ENCODE data around the gene CACNA1I.
A peak's percentile ranks its signal among the peaks of the same experiment; 100 is the strongest.
"Not testable (repeated sequence)": the region's sequence is repeated elsewhere in the genome, so short reads cannot be mapped to it uniquely, and the experiment has no call there.

Gene CACNA1I

DNA sequence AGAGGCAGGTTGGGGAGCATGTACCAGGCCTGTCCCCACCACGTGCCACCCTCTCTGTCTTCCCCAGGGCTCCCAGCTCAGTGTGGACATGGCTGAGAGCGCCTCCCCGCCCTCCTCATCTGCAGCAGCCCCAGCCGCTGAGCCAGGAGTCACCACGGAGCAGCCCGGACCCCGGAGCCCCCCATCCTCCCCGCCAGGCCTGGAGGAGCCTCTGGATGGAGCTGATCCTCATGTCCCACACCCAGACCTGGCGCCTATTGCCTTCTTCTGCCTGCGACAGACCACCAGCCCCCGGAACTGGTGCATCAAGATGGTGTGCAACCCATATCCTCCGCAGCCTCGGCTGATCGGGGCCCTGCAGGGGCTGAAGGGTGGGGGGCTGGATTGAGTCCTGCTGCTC is at the start of gene CACNA1I:
TSS of gene CACNA1I (plus strand) at position 89 of the 400 bp plus-strand sequence. CDS start at position 89, 0 bp downstream.
- DNase-seq (ENCODE audit: low spot score), result no peak

DNA sequence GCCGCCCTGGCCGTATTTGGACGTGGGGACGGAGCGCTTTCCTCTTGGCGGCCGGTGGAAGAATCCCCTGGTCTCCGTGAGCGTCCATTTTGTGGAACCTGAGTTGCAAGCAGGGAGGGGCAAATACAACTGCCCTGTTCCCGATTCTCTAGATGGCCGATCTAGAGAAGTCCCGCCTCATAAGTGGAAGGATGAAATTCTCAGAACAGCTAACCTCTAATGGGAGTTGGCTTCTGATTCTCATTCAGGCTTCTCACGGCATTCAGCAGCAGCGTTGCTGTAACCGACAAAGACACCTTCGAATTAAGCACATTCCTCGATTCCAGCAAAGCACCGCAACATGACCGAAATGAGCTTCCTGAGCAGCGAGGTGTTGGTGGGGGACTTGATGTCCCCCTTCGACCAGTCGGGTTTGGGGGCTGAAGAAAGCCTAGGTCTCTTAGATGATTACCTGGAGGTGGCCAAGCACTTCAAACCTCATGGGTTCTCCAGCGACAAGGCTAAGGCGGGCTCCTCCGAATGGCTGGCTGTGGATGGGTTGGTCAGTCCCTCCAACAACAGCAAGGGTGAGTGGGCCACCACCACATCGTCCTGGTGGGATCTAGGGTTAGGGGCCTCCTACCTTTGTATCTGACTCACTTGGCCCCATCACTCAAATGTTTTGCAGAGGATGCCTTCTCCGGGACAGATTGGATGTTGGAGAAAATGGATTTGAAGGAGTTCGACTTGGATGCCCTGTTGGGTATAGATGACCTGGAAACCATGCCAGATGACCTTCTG is 49.3 kb upstream of the CACNA1I start:
- not testable (repeated sequence) for DNase-seq (ENCODE audit: low spot score)

DNA sequence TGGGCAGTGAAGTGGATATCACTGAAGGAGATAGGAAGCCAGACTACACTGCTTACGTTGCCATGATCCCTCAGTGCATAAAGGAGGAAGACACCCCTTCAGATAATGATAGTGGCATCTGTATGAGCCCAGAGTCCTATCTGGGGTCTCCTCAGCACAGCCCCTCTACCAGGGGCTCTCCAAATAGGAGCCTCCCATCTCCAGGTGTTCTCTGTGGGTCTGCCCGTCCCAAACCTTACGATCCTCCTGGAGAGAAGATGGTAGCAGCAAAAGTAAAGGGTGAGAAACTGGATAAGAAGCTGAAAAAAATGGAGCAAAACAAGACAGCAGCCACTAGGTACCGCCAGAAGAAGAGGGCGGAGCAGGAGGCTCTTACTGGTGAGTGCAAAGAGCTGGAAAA is 48.5 kb upstream of the CACNA1I start:
- DNase-seq (ENCODE audit: low spot score), result not testable (repeated sequence)

DNA sequence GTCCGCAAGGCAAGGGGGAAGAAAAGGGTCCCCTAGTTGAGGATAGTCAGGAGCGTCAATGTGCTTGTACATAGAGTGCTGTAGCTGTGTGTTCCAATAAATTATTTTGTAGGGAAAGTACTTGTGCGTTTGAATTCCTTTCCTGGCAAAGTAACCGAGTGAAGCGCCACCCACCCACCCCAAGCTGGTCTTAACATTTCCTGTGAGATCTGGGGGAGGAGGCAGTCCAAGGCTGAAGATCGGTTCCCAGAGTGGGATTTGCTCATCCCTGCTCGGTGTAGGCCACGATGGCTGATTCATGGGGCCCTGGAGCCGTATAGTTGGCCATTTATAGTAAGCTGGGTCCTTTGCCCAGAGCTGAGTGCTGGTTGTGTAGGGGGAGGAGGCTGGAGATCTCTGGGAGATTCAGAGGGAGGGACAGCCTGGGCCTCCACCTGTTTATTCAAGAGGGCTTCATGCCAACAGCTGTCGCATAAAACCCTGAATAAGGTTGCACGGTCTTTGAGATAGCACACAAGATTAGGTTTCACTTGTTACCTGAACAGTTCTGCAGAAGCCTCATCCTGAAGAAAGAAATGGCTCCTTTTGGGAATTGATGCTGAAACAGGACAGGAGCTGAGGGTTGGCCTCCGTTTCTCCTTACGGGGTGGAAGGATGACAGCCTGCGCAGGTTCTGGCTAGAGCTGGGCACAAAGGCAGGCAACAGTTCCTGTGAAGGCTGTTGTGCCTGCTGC is 47.8 kb upstream of the CACNA1I start:
- peak; percentile 38 for DNase-seq (ENCODE audit: low spot score)

DNA sequence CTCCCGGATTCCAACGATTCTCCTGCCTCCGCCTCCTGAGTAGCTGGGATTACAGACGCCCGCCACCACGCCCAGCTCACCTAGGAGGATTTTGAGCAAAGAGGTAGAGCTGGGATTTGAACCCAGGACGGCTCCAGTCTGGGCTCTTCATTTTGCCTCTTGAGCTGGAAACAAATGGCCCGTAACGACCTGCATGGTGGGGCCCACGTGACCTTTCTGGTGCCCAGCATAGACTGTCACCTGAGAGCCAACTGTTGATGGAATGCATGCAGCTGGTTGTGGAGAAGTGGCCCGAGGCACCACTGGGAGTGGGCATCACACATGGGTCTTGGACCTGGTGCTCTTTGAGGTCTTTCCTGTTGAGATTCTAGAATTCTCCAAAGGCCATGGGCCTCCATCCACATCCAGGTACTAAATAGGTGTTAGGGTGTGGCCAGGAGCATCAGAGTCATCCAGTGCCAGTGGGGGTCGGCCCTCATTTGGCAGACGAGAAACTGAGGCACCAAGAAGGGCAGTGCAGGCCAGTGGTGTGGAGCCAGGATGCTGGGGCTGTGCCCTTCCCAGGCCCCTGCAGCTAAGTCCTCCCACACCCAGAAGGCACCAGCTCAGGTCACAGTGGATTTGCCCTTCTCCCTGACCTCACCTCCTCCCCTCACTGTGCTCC is 46.3 kb upstream of the CACNA1I start:
- no peak for DNase-seq (ENCODE audit: low spot score)

DNA sequence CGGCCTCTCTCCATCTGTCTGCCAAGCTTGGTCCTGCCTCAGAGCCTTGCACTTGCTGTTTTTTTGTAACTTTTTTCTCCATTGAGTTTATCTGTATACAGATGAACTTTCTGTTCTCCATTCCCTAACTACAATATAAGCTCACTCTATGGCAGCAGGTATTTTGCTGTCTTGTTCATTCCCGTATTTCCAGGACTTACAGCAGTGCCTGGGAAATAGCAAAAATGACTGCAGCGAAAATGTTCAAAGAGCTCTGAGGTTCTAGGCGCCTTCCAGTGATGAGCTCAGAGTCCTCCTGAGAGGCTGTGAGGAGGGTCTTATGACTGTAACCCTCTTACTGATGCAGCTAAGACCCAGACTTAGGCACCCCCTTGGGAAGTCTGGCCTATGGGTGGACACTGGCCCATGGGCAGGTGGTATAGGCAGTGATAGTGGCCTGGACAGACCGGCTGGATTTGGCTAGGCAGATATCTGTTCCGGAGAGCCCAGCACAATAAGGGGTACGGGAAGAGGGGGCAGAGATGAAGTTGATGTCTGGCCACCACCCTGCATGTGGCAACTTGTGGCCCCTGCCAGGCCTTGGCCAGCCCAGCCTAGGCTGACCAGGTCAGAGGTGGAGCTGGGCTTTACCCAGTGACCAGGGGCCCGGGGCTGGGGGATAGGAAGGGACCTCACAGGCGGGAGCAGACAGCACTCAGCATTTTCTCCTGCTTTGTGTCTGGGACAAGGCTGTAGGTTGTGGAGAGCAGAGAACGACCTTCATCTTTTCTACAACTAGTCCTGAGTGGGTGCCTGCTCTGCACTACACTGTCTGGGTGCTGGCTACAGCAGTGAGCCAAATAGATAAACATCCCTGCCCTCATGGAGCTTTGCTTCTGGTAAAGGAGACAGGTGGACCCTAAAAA is 45.5 kb upstream of the CACNA1I start:
- no peak for DNase-seq (ENCODE audit: low spot score)

DNA sequence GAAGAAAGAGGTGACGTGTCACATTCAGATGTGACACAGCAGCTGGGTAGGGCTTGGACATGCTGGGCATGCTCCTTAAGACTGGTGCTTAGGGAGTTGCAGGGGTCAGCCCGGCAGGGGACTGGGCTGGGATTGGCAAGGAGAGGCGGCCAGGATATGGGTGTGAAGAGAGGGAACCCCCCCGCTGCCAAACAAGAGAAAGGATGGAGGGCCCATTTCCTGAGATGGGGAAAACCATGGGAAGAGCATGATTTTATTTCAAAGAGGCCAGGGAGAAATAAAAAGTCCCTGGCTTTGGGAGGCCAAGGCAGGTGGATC is 44.9 kb upstream of the CACNA1I start:
- DNase-seq (ENCODE audit: low spot score), result no peak

DNA sequence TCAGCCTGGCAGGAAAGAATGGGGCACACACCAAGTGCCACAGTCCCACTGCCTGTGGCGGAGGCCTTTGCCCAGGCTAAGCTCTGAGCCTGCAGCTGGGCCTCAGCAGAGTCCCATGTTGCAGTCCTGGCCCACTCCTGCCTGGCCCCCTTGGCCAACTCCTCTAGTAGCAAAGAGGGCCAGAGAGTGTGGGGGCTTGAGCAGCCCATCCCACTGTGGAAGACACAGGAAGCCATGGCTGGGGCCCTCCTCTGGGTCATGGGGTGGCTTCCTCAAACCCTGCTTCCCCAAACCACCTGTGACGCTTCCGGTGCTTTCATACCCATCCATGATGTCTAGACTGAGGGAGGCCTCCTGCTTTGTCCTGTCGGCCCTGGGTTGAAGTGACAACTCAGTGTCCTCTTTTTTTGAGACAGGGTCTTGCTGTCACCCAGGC is 43.8 kb upstream of the CACNA1I start:
- no peak for DNase-seq (ENCODE audit: low spot score)

DNA sequence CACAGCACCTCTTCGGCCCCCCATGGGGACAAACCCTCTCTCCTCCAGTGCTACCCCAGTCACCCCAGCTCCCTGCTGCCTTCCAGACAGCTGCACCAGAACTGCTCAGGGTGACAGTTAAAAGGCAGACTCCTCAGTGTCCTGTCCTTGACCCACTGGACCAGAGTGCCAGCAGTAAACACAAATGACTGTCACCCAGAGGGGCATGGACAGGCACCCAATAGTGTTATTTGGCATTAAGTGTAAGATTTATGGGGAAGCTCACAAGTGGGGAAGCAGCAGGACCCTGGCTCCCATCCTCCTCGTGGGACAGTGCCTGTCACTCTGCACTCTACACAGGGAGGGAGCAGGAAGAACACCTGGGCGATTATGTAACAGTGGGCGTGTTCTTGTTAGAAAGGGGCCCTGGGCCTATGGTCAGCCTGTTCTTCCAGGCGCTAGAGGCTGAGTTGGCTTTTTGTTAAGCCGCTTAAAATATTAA is 43.0 kb upstream of the CACNA1I start:
- DNase-seq (ENCODE audit: low spot score), result no peak

DNA sequence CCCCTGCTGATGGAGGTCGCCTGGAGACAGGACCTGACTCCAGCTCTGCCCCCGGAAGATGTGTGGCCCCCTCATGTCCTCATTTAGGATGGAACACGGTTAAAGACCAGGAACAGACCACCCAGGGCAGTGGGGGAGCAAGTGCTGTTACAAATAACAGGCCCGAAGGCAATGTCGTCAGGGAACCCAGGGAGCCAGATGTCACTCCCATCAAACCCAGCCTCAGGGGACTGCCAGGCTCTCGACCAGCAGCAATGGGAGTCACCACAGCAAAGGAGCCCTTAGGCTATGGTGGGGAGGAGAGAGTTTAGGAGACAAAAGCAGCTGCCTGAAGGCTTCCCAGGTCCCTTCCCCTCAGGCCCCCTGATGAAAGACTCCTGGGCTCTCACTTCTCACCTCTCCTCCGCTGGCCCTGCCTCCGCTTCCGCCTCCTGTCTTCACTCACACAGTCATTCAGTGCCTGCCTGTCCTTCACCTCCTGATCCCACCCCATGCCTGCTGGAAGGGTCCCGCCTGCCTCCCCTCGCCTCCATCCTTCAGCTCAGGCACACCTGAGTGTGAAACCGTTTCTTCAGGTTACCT is 42.4 kb upstream of the CACNA1I start:
- no peak for DNase-seq (ENCODE audit: low spot score)

DNA sequence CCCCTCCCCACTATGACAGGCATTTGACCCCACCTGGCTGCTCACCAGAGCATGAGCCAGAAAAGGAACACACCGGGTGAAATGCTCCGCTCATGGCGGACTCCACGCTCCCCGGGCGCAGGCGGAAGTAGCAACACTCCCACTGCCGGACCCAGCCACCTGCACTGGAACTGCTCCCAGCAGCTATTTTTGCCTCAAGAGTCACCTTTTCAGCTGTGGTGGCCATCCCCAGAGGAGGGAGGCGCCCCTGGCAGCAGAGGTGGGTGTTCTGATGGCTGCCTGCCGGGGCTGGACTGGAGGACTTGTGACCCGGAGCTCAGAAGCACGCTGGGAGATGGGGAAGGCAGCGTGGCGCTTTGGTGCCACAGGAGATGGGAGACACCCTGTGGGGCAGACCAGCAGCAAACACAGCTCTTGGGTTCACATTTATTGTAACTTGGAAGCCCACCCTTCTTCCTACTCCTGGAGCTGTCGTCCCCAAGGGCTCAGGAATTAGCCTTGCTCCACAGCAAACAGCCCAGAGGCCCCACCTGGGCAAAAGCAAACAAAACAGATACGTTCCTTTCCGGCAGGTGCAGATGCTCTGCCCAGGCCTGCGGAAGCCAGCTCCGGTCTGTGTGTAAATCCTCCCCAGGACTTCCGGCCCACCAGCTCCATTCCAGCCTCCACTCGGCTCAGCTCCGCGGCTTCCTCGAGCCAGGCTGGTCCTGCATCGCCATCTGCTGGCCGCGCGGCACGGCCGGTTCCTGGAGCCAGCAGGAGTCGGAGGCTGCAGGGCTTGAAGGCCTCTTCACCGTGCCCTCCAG is 41.7 kb upstream of the CACNA1I start:
- DNase-seq (ENCODE audit: low spot score), result peak; percentile 74

DNA sequence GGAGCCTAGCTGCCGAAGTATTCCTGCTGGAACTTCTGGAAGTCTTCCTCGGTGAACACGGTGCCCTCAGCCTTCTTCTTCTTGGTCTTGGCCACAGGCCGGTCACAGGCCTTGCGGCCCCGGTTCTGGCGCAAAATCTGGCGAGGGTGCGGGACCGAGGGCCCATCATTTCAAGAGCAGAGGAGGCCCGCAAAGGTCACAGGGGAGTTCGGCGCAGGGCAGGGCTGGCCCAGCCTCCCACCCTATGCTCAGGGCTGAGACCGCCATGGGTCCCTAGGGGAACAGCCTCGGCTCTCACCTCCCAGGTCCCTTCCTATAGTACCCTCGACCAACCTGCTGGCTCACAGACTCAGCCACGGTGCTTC is 41.1 kb upstream of the CACNA1I start:
- no peak for DNase-seq (ENCODE audit: low spot score)

DNA sequence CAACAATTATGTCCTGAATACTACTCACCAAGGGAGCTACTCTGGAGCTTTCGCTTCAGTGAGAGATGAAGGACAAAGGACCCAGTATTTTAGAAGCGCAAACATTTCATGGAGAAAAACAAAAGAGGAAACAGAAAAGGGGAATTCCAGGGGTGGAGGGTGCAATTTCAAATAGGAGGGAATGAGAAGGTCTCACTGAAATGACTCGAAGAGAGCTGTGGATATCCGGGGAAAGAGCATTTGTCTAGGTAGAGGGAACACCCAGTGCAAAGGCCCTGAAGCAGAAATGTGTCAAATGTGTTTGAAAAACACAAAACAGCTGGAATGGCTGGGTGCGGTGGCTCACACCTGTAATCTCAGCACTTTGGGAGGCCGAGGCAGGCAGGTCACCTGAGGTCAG is 40.4 kb upstream of the CACNA1I start:
- DNase-seq (ENCODE audit: low spot score), result no peak

DNA sequence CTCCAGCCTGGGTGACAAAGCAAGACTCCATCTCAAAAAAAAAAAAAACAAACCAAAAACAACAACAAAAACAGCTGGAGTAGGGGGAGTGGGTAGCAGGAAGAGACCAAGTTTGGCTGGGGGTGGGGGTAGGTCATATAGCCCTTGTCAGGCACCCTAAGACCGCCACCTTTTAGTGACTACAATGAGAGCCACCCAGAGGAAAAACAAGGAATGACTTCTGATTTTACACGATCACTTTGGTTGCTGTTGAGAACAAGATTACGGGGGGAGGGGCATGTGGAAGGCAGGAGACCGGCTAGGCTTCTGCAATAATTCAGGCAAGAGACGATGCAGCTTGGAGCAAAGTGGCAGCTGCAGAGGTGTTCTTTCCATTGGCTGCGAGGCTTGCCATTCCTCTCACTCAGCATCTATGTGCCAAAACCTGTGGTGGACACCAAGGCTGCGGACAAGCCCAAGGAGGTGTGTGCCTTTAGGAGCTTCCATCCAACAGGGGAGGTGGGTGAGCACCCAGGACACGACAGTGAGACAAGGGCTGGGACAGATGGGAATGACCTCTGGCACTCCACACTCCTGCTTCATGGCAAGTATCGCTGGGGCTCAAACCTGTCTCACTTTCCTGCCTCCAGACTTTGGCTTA is 39.7 kb upstream of the CACNA1I start:
- DNase-seq (ENCODE audit: low spot score), result no peak

DNA sequence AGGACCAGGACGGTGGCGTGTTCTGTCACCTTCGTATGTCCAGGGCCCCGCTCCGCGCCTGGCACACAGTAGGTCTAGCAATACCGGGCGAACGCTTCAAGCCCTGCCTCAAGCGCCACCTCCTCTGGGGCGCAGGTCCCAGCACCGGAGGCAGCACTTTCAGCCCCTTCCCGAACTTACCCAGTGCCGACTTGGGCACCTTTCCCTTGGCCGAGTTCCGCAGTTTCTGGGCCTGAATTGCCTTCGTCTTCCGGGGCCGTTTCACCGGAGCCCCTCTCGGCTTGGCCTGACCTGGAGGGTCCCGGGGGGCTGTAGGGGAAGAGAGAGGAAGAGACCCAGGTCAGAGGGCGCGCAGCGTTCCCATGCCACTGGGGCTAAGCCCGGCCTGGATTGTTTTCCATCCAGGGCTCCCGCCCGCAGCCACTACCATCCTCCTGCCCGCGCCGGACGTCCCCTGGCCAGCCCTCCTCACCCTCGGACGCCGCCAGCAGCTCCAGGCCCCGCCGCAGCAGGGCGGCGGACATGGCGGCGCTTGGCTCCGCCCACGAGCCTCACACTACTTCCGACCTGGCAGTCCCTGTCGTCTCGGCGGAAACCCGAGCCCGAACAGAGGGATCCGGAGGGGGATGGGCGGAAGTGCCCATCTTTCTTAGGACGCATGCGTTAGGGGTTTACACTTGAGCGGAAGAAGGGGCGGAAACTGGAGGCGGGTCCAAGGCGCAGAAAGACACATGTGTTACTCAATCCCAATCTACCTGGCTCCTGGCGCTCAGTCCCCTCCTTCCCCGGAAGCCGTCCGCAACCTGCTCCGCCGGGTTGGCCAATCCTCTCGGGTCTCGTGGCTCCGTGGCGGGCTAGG is 38.1 kb upstream of the CACNA1I start, which contains the start of gene RPS19BP1:
TSS of gene RPS19BP1 (minus strand) at position 534 of the 859 bp plus-strand sequence. CDS start at position 524, 10 bp downstream.
- DNase-seq (ENCODE audit: low spot score), result peak; percentile 100

DNA sequence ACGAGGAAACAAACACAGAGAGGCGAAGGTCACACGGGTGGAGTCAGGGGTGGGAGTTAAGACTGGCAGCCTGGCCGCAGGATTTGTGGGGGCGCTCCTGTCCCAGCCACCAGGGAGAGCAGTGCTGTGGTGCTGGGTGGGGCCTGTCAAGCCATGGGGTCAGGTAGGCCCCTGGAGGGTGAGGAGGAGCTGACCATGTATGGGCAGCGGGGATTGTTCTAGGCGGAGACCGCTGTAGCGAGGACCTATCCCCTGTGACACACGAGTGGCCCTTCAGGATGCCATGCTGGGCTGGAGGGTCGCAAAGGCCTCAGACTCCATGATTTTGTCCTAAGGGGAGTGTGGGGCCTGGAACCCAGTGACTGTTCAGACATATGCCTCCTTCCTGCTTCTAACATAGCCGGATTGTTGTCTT is 36.5 kb upstream of the CACNA1I start:
- no peak for DNase-seq (ENCODE audit: low spot score)

DNA sequence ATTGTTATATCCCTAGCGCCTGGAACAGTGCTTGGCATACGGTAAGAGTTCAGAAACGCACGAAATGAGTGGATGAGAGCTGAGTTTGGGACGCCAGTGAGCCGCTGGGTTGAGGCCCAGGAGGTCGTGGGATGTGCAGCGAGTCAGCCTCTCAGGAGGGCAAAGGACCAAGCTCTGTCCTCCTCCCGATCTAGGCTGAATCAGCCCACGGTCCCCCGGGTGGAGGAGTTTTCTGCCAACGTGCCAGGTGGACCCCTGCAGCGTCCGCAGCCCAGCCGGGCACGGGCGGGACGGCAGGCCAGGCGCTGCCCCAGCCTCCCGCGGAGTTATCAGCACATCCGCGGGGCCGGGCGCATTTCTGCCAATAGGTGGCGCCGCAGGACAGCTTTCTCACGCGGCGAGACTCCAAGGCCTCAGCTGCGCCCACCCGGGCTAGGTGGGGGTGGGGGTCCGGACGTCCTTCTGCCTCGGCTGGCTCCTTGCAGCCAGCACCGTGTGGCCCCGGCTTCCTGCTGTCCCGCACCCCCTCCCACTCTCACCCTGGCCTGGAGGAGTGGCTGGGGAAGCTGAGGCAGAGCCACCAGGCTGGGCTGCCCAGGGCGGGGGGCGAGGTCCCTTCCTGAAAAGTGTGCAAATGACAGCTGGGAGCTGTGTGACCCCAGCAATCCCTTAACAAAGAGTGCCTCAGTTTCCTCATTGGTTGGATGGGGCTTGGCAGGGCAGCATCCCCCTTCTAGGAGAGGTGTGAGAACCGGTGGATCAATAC is 35.8 kb upstream of the CACNA1I start:
- peak; percentile 79 for DNase-seq (ENCODE audit: low spot score)

DNA sequence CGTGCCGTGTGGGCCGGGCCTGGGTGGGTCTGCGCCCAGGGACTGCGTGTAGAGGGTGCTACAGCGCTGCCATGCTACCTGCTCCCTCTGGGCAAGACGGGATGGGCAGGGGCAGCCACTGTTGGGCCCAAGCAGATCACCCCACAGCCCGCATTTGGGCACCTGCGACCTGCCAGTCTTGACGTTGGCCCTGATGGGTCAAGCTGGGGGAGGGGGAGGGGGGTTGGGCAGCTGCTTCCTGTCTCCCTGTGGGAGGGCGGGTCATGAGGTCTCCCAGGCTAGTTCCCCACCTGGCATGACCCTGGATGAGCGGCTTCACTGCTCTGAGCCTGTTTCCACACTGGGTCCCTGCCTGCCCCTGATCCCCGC is 35.2 kb upstream of the CACNA1I start:
- DNase-seq (ENCODE audit: low spot score), result no peak

Measured in LoVo (cell line).